ENCODE measurements around the gene LTC4S.
"Not testable (repeated sequence)": the region's sequence is repeated elsewhere in the genome, so short reads cannot be mapped to it uniquely, and the experiment has no call there.

LTC4S gene

GRCh38 chr5:179829732-179830435 lies 36.1 kb downstream of the LTC4S start:
- DNase-seq: no peak

- no peak for DNase-seq
Measured at GRCh38 chr5:179830818-179831468, 37.2 kb downstream of the LTC4S start.

- DNase-seq: no peak
Measured at GRCh38 chr5:179832039-179832745, 38.4 kb downstream of the LTC4S start.

- no peak for DNase-seq
Measured at GRCh38 chr5:179833056-179833708, 39.4 kb downstream of the LTC4S start.

- DNase-seq: no peak
Measured at GRCh38 chr5:179833709-179834070, 39.9 kb downstream of the LTC4S start.

GRCh38 chr5:179834120-179834519 lies 40.3 kb downstream of the LTC4S start:
- no peak for DNase-seq

- not testable (repeated sequence) for DNase-seq
Measured at GRCh38 chr5:179834871-179835270, 41.1 kb downstream of the LTC4S start.

GRCh38 chr5:179836225-179837019 lies 42.6 kb downstream of the LTC4S start:
- peak; percentile 83 for DNase-seq

- no peak for DNase-seq
Measured at GRCh38 chr5:179837076-179838011, 43.6 kb downstream of the LTC4S start.

GRCh38 chr5:179839328-179840256 lies 45.8 kb downstream of the LTC4S start:
- DNase-seq: no peak

- no peak for DNase-seq
Measured at GRCh38 chr5:179840321-179840720, 46.5 kb downstream of the LTC4S start.

GRCh38 chr5:179840766-179841165 lies 47.0 kb downstream of the LTC4S start:
- DNase-seq: no peak

- no peak for DNase-seq
Measured at GRCh38 chr5:179841621-179842020, 47.8 kb downstream of the LTC4S start.
